ENCODE measurements around the gene NEU1. TPM values are rescaled to one million over a fixed set of nuclear protein-coding genes. Genes with fewer than 3 reads are reported as not detected.

NEU1 gene
- total RNA-seq, 4 donors from 2014 or later, result 20.5 to 28.4 (median 23.4) TPM

GRCh38 chr6:31837369-31838113, 25.1 kb downstream of the NEU1 start:
- H3K36me3 ChIP-seq, result no peaks in the 10 kb centered on the region
- no peak for TF ChIP-seq CTCF (IDR thresholded peaks at IDR 0.05)
- TF ChIP-seq POLR2A (IDR thresholded peaks at IDR 0.05), result no peak
- peaks cover 0 to 12% of the 10 kb centered on the region in 2 donors for H3K4me1 ChIP-seq
- no peak for DNase-seq
- H3K4me3 ChIP-seq, result no peak overlapping the region
- peak overlapping the region; percentile 91 to 99 for H3K27ac ChIP-seq
- H3K27me3 ChIP-seq, result no peaks in the 10 kb centered on the region
- no peaks in the 10 kb centered on the region for H3K9me3 ChIP-seq
- intact Hi-C loops (cut with DNase I; ENCODE audit: low total_unique reads), result no loop called here

- Histone ChIP-seq H3K9me3 (no peaks in the 10 kb centered on the region), H3K4me1 (peaks cover 0 to 12% of the 10 kb centered on the region in 2 donors), H3K36me3 (no peaks in the 10 kb centered on the region), H3K4me3 (peak overlapping the region; percentile 79 to 95), H3K27ac (peak overlapping the region; percentile 91 to 99), H3K27me3 (no peaks in the 10 kb centered on the region)
- intact Hi-C loops (cut with DNase I; ENCODE audit: low total_unique reads), result no loop called here
- TF ChIP-seq POLR2A (IDR thresholded peaks at IDR 0.05) (no peak), CTCF (IDR thresholded peaks at IDR 0.05) (no peak)
- no peak for DNase-seq
Observed at GRCh38 chr6:31836474-31837368, 25.9 kb downstream of the NEU1 start.

GRCh38 chr6:31836047-31836473, 26.6 kb downstream of the NEU1 start:
- peaks cover 0 to 18% of the 10 kb centered on the region in 2 donors for H3K4me1 ChIP-seq
- no peaks in the 10 kb centered on the region for H3K27me3 ChIP-seq
- H3K27ac ChIP-seq, result peak overlapping the region; percentile 91 to 99
- intact Hi-C loops (cut with DNase I; ENCODE audit: low total_unique reads), result no loop called here
- TF ChIP-seq CTCF (IDR thresholded peaks at IDR 0.05) (no peak), POLR2A (IDR thresholded peaks at IDR 0.05) (no peak)
- DNase-seq, result no peak
- no peaks in the 10 kb centered on the region for H3K36me3 ChIP-seq
- H3K4me3 ChIP-seq, result peak overlapping the region; percentile 79 to 95
- H3K9me3 ChIP-seq, result no peaks in the 10 kb centered on the region

GRCh38 chr6:31834367-31835250, 28.0 kb downstream of the NEU1 start:
- H3K4me3 ChIP-seq, result peak overlapping the region; percentile 79 to 95
- peaks cover 0 to 20% of the 10 kb centered on the region in 2 donors for H3K4me1 ChIP-seq
- DNase-seq, result peak; percentile 83 to 91
- no peaks in the 10 kb centered on the region for H3K36me3 ChIP-seq
- no peaks in the 10 kb centered on the region for H3K27me3 ChIP-seq
- intact Hi-C loops (cut with DNase I; ENCODE audit: low total_unique reads), result loop anchor here (5.0 kb wide), 1 partner anchor 152 kb away; the partner anchor contains the start of gene LY6G5C
- no peaks in the 10 kb centered on the region for H3K9me3 ChIP-seq
- H3K27ac ChIP-seq, result peak overlapping the region; percentile 91 to 99
- TF ChIP-seq CTCF (IDR thresholded peaks at IDR 0.05), result no peak
- TF ChIP-seq POLR2A (IDR thresholded peaks at IDR 0.05), result peak; percentile 60 to 71
